Stimulated activated CD8-positive, alpha-beta memory T cell treated with anti-CD3 and anti-CD28 coated beads, Interleukin-15, amount 100 ng/mL, for 4 hours (primary cell): ENCODE measurements around the gene RNF207.

ENCODE experiments used
- DNase-seq, 2 donors: peaks; one replicate each; pipeline ENCODE4 v3.0.0-alpha.2; 2020; ENCODE audit warnings: low read depth in 2 of 2

Gene RNF207

GRCh38 chr1:6249739-6250689 lies 44.1 kb downstream of the RNF207 start:
- no peak for DNase-seq

- no peak for DNase-seq
Observed at GRCh38 chr1:6251233-6251632, 45.3 kb downstream of the RNF207 start.

- no peak for DNase-seq
Observed at GRCh38 chr1:6251681-6252373, 45.9 kb downstream of the RNF207 start.

GRCh38 chr1:6252374-6252710 lies 46.4 kb downstream of the RNF207 start:
- DNase-seq: no peak

GRCh38 chr1:6253380-6253779 lies 47.5 kb downstream of the RNF207 start:
- DNase-seq: no peak

- DNase-seq: no peak
Observed at GRCh38 chr1:6254691-6255090, 48.8 kb downstream of the RNF207 start.

GRCh38 chr1:6256645-6257044 lies 50.7 kb downstream of the RNF207 start:
- DNase-seq: no peak

- DNase-seq: no peak
Observed at GRCh38 chr1:6257541-6258069, 51.7 kb downstream of the RNF207 start.

- no peak for DNase-seq
Observed at GRCh38 chr1:6258675-6259074, 52.8 kb downstream of the RNF207 start.

- DNase-seq: peak; percentile 63 to 69
Observed at GRCh38 chr1:6259491-6260362, 53.8 kb downstream of the RNF207 start.

- DNase-seq: no peak
Observed at GRCh38 chr1:6260433-6260934, 54.6 kb downstream of the RNF207 start.

- DNase-seq: peak in 1 of 2 donors; percentile 41
Observed at GRCh38 chr1:6260961-6261614, 55.2 kb downstream of the RNF207 start, which contains the start of gene GPR153. Gene GPR153, minus strand, starts transcription at chr1:6261098. Its CDS starts 6,193 bp downstream, at chr1:6254905.

GRCh38 chr1:6261615-6261995 lies 55.7 kb downstream of the RNF207 start:
- no peak for DNase-seq

- no peak for DNase-seq
Observed at GRCh38 chr1:6262555-6263420, 56.9 kb downstream of the RNF207 start.

GRCh38 chr1:6263716-6264115 lies 57.8 kb downstream of the RNF207 start:
- no peak for DNase-seq

- DNase-seq: no peak
Observed at GRCh38 chr1:6265151-6265550, 59.2 kb downstream of the RNF207 start.

GRCh38 chr1:6266641-6267040 lies 60.7 kb downstream of the RNF207 start:
- DNase-seq: no peak

- DNase-seq: no peak
Observed at GRCh38 chr1:6267686-6268322, 61.9 kb downstream of the RNF207 start.

GRCh38 chr1:6268415-6268814 lies 62.5 kb downstream of the RNF207 start:
- DNase-seq: no peak

GRCh38 chr1:6269296-6269695 lies 63.4 kb downstream of the RNF207 start:
- no peak for DNase-seq
